Esophagus mucosa (tissue), 1 donor: ENCODE results near the gene RREB1. TPM values are rescaled to one million over a fixed set of nuclear protein-coding genes. Genes with fewer than 3 reads are reported as not detected.
A peak's percentile ranks its signal among the peaks of the same experiment; 100 is the strongest.

Experiments used
- ATAC-seq: fragments of 200-7000 bp; cut with Tn5 transposase; one replicate; pipeline ENCODE4 v1.9.1; 2020
- total RNA-seq: library from RNA; stranded (reverse); gene quantifications from one replicate; pipeline ENCODE4 v1.2.4, GENCODE V29; 2023
- donor health status: DM: yes; HTN: yes; CAD: no.

RREB1 gene
- total RNA-seq, 1 donor from 2014 or later = 75.8 TPM

GRCh38 chr6:7127680-7128079 is 19.9 kb downstream of the RREB1 start:
- ATAC-seq = no peak

- ATAC-seq = peak; percentile 80
Observed at GRCh38 chr6:7129360-7129759, 21.6 kb downstream of the RREB1 start.

GRCh38 chr6:7129784-7130569 is 22.2 kb downstream of the RREB1 start:
- ATAC-seq = peak; percentile 84

- no peak for ATAC-seq
Observed at GRCh38 chr6:7131390-7131789, 23.6 kb downstream of the RREB1 start.

GRCh38 chr6:7132398-7133035 is 24.8 kb downstream of the RREB1 start:
- ATAC-seq = no peak

- ATAC-seq = no peak
Observed at GRCh38 chr6:7134999-7135745, 27.4 kb downstream of the RREB1 start.

- ATAC-seq = peak; percentile 32
Observed at GRCh38 chr6:7135755-7136154, 28.0 kb downstream of the RREB1 start.

- ATAC-seq = no peak
Observed at GRCh38 chr6:7136859-7137334, 29.1 kb downstream of the RREB1 start.

GRCh38 chr6:7137335-7138045 is 29.7 kb downstream of the RREB1 start:
- ATAC-seq = peak; percentile 42

- ATAC-seq = no peak
Observed at GRCh38 chr6:7138046-7138531, 30.3 kb downstream of the RREB1 start.

- ATAC-seq = no peak
Observed at GRCh38 chr6:7138921-7139358, 31.2 kb downstream of the RREB1 start.

GRCh38 chr6:7139835-7140470 is 32.2 kb downstream of the RREB1 start:
- ATAC-seq = no peak

GRCh38 chr6:7140631-7141378 is 33.0 kb downstream of the RREB1 start:
- peak; percentile 80 for ATAC-seq

- ATAC-seq = no peak
Observed at GRCh38 chr6:7142228-7142801, 34.6 kb downstream of the RREB1 start.

GRCh38 chr6:7142918-7143475 is 35.2 kb downstream of the RREB1 start:
- no peak for ATAC-seq

GRCh38 chr6:7143476-7143974 is 35.8 kb downstream of the RREB1 start:
- ATAC-seq = no peak

- ATAC-seq = no peak
Observed at GRCh38 chr6:7144872-7145584, 37.3 kb downstream of the RREB1 start.

- ATAC-seq = no peak
Observed at GRCh38 chr6:7145585-7145884, 37.8 kb downstream of the RREB1 start.
